ENCODE results near the gene RBPJ. TPM values are rescaled to one million over a fixed set of nuclear protein-coding genes. Genes with fewer than 3 reads are reported as not detected.

Gene RBPJ
- polyA plus RNA-seq, 1 of the 3 experiments (the other 2 are of a cell fraction): 13.8 TPM

DNA sequence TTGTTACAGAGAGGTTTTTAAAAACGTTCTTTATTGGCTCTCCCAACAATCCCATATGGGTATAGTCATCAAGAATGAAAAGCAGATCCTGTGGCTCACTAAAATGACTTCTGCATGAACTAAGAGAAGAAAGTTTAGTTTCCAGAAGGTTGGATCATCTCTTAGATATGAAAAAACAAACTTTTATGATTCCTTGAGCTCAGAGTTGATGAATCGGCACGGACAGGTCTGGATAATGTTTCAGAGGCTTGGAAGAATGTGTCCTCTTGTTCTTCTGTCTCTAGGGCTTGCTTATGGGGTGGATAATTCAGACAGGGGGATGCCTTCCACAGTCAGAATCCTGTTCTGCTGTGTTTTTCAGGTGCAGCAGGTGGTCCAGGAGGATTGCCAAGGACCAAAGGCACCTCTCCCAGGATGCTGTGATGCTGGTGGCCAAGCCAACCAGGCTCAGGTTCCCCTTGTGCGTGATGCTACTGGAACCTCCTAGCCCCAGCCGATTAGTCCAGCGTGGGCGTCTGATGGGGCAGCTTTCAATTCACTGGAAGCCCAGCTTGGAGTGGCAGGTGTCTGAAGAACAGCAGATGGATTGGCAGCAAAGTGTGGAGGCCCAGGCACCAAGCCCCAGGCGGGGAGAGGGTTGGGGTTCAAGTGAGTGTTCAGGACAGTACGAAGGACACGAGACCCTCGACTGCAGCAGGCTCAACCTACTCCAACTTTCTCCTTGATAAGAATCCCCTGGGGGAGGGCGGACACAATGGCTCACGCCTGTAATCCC is 139.1 kb downstream of the RBPJ start:
- TF ChIP-seq RCOR1 (IDR thresholded peaks at IDR 0.05; ENCODE audit: low read length) (no peak), TCF12 (IDR thresholded peaks at IDR 0.05) (peak; percentile 49), SMC3 (IDR thresholded peaks at IDR 0.05; ENCODE audit: low read depth, low read length) (no peak)
- TF ChIP-seq, protein P1, sequence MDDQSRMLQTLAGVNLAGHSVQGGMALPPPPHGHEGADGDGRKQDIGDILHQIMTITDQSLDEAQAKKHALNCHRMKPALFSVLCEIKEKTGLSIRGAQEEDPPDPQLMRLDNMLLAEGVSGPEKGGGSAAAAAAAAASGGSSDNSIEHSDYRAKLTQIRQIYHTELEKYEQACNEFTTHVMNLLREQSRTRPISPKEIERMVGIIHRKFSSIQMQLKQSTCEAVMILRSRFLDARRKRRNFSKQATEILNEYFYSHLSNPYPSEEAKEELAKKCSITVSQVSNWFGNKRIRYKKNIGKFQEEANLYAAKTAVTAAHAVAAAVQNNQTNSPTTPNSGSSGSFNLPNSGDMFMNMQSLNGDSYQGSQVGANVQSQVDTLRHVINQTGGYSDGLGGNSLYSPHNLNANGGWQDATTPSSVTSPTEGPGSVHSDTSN (IDR thresholded peaks at IDR 0.05): peak; percentile 24; the same call in 1 of the 2 replicates
- H3K27ac ChIP-seq (ENCODE audit: low read depth in 2 of 2, low read length in 1 of 2): no peak overlapping the region
- no peaks in the 10 kb centered on the region for H3K4me1 ChIP-seq (ENCODE audit: control insufficient read depth in 1 of 2, insufficient read depth in 2 of 2, low read depth in 1 of 2, low read length in 1 of 2)
- H3K9ac ChIP-seq: no peak overlapping the region
- H3K36me3 ChIP-seq (replicated peaks in 1 of 2; ENCODE audit: control insufficient read depth in 1 of 2, insufficient read depth in 2 of 2, low read length in 1 of 2): no peaks in the 10 kb centered on the region
- H3K79me2 ChIP-seq (ENCODE audit: insufficient read depth): no peaks in the 10 kb centered on the region
- H2AFZ ChIP-seq (ENCODE audit: low read depth): no peak overlapping the region
- no peaks in the 10 kb centered on the region for H3F3A ChIP-seq (replicated peaks; ENCODE audit: insufficient read depth)
- no peak for DNase-seq
- ChIA-PET CTCF (interaction anchor here (0.7 to 7.8 kb wide), 12 partner anchors 8 to 548 kb away, joined by 3 to 43 read pairs (median 3); no protein-coding TSS in a partner anchor), POLR2A (no interaction called here)
- H4K20me1 ChIP-seq (ENCODE audit: insufficient read depth): no peaks in the 10 kb centered on the region
- 90% methylated on average over 13 of the region's 13 CpGs for WGBS (ENCODE audit: low lambda C conversion rate)
- no peak overlapping the region; the same call in 1 of the 2 replicates for H3K4me2 ChIP-seq
- no peaks in the 10 kb centered on the region for H3K27me3 ChIP-seq (ENCODE audit: insufficient read depth)
- H3K9me3 ChIP-seq: no peaks in the 10 kb centered on the region
- no peaks in the 10 kb centered on the region for H3K9me2 ChIP-seq
- H3K4me3 ChIP-seq (ENCODE audit: low read depth in 2 of 2, low read length in 1 of 2): no peak overlapping the region

DNA sequence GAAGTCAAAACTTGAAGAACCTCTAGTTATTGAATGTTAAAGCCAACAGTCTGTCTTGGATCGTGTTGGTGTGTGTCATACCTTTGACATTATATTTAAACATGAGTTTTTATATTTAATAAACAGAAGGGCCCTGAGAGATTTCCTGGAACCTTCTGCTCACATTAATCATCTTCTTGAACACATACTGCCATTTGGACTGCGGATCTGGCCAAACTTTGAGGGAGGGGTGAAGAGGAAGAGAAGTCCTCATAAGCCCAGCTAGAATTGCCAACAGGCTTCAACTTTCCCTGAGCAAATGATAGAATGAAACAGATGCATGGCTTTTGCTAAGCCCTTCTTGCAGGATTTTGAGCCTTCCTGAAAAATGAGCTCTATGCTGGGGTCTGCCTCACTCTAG is 142.1 kb downstream of the RBPJ start:
- no peaks in the 10 kb centered on the region for H3K9me2 ChIP-seq
- TF ChIP-seq, protein P2, sequence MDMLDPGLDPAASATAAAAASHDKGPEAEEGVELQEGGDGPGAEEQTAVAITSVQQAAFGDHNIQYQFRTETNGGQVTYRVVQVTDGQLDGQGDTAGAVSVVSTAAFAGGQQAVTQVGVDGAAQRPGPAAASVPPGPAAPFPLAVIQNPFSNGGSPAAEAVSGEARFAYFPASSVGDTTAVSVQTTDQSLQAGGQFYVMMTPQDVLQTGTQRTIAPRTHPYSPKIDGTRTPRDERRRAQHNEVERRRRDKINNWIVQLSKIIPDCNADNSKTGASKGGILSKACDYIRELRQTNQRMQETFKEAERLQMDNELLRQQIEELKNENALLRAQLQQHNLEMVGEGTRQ (IDR thresholded peaks at IDR 0.05; ENCODE audit: borderline replicate concordance, low read depth, low read length): no peak
- TF ChIP-seq SIN3A (IDR thresholded peaks at IDR 0.05; ENCODE audit: borderline replicate concordance, low read depth, low read length) (no peak), RCOR1 (IDR thresholded peaks at IDR 0.05; ENCODE audit: low read length) (no peak), EP300 (IDR thresholded peaks at IDR 0.05; ENCODE audit: borderline replicate concordance in 1 of 2, low read depth in 1 of 2, low read length in 1 of 2) (no peak), MXI1 (IDR thresholded peaks at IDR 0.05; ENCODE audit: low read depth, low read length) (no peak), RFX5 (IDR thresholded peaks at IDR 0.05; ENCODE audit: low read length) (no peak), JUND (IDR thresholded peaks at IDR 0.05) (no peak), GABPA (IDR thresholded peaks at IDR 0.05; ENCODE audit: low read depth) (no peak), SMC3 (IDR thresholded peaks at IDR 0.05; ENCODE audit: low read depth, low read length) (no peak), TAF1 (IDR thresholded peaks at IDR 0.05; ENCODE audit: borderline replicate concordance, low read depth, low read length) (no peak), MEF2A (IDR thresholded peaks at IDR 0.05; ENCODE audit: borderline replicate concordance, low read depth) (no peak), POLR2AphosphoS5 (IDR thresholded peaks at IDR 0.05; ENCODE audit: low read depth, low read length) (no peak), RAD21 (IDR thresholded peaks at IDR 0.05; ENCODE audit: low read length) (no peak), GATA2 (CRISPR knock-in tag; IDR thresholded peaks at IDR 0.05) (no peak), EZH2phosphoT487 (IDR thresholded peaks at IDR 0.05; ENCODE audit: borderline replicate concordance, low read depth) (no peak), FOXM1 (IDR thresholded peaks at IDR 0.05; ENCODE audit: low read depth) (no peak), NRF1 (IDR thresholded peaks at IDR 0.05; ENCODE audit: low read depth, low read length) (no peak)
- TF ChIP-seq, protein P3, sequence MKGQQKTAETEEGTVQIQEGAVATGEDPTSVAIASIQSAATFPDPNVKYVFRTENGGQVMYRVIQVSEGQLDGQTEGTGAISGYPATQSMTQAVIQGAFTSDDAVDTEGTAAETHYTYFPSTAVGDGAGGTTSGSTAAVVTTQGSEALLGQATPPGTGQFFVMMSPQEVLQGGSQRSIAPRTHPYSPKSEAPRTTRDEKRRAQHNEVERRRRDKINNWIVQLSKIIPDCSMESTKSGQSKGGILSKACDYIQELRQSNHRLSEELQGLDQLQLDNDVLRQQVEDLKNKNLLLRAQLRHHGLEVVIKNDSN (IDR thresholded peaks at IDR 0.05; ENCODE audit: borderline replicate concordance, low read depth): no peak
- ChIA-PET POLR2A (no interaction called here), CTCF (interaction anchor here (1.5 to 7.8 kb wide), 2 partner anchors 11 to 257 kb away, joined by 6 to 43 read pairs; no protein-coding TSS in a partner anchor)
- H3F3A ChIP-seq (replicated peaks; ENCODE audit: insufficient read depth): no peaks in the 10 kb centered on the region
- no peak for DNase-seq
- H3K9me3 ChIP-seq: no peaks in the 10 kb centered on the region
- H3K4me2 ChIP-seq: no peak overlapping the region
- H3K27ac ChIP-seq (ENCODE audit: low read depth in 2 of 2, low read length in 1 of 2): no peak overlapping the region
- no peaks in the 10 kb centered on the region for H3K4me1 ChIP-seq (ENCODE audit: control insufficient read depth in 1 of 2, insufficient read depth in 2 of 2, low read depth in 1 of 2, low read length in 1 of 2)
- no peak overlapping the region for H3K9ac ChIP-seq
- no peak overlapping the region for H2AFZ ChIP-seq (ENCODE audit: low read depth)
- no peak overlapping the region for H3K4me3 ChIP-seq (ENCODE audit: low read depth in 2 of 2, low read length in 1 of 2)
- no peaks in the 10 kb centered on the region for H4K20me1 ChIP-seq (ENCODE audit: insufficient read depth)
- H3K27me3 ChIP-seq (ENCODE audit: insufficient read depth): no peaks in the 10 kb centered on the region
- WGBS (ENCODE audit: low lambda C conversion rate): 60% methylated on average over 2 of the region's 2 CpGs
- no peaks in the 10 kb centered on the region for H3K79me2 ChIP-seq (ENCODE audit: insufficient read depth)
- H3K36me3 ChIP-seq (replicated peaks in 1 of 2; ENCODE audit: control insufficient read depth in 1 of 2, insufficient read depth in 2 of 2, low read length in 1 of 2): no peaks in the 10 kb centered on the region
